ENCODE results near the gene GABRR3.

- no peak for TF ChIP-seq CTCF (conservative IDR thresholded peaks at IDR 0.05; ENCODE audit: low read length)
- no peak for TF ChIP-seq EZH2phosphoT487 (IDR thresholded peaks at IDR 0.05; ENCODE audit: borderline replicate concordance, low read depth, low read length)
These were observed 40.7 kb downstream of the GABRR3 start for GRCh38 chr3:97994328-97994945.
